DND-41 (cell line): Measurements from ENCODE around the gene ATXN7.

Experiments
- CTCF ChIP-seq: IDR thresholded peaks from 2 replicates; pipeline ENCODE4 v1.5.1; 2012; ENCODE audit warnings: borderline replicate concordance, low read length, moderate library complexity, mild to moderate bottlenecking; ENCODE audit not compliant: poor library complexity, severe bottlenecking; ENCODE audit errors: extremely low read depth
- EZH2 ChIP-seq: IDR thresholded peaks from 3 replicates; pipeline ENCODE4 v1.6.1; 2012; ENCODE audit warnings: borderline replicate concordance, low read depth, mild to moderate bottlenecking, moderate library complexity, low read length, inconsistent platforms; ENCODE audit not compliant: severe bottlenecking

GRCh38 chr3:63991666-63992065, 128.0 kb downstream of the ATXN7 start:
- TF ChIP-seq CTCF (no peak), EZH2 (no peak)
